B cell (primary cell): ENCODE data around the gene ATF6B.

Experiments
- CTCF ChIP-seq: fragments of 200-600 bp; IDR thresholded peaks from one replicate; pipeline ENCODE4 v1.8.0; 2022; ENCODE audit warnings: antibody characterized with exemption, mild to moderate bottlenecking
- EZH2 ChIP-seq: IDR thresholded peaks from 2 replicates; pipeline ENCODE4 v1.6.1; 2012; ENCODE audit warnings: borderline replicate concordance, low read depth, mild to moderate bottlenecking, moderate library complexity, low read length; ENCODE audit not compliant: insufficient read depth, poor library complexity, severe bottlenecking

DNA sequence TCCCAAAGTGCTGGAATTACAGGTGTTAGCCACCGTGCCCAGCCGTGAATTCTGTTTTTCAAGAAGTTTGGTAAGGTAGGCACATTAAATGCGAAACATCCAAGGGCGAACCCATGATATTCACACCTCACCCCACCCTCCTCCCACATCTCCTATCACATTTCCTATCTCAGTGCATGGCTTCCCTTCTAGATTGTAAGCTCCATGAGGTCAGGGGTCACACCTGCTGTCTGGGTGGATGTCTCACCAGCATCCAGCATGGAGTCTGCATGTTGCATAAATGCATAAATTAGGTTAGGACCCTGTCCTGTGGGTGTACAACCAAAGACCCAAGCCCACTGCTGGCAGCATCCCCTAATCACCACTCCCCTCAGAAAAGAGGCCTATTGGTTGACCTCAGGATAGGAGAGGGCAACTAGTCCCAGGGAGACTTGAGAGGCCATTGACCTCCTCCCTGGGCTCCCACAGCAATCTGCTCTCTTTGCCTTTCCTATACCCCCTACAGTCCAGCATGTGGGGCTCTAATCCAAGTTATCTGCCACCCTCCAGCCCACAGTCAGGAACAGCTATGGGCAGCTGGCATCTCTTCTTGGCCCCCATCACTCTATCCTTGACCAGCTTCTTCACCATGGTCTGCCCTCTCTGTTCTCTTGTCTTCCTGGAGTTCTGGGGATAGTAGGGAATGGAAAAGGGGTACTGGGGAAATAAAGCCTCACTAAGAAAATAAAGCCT lies 19.5 kb upstream of the ATF6B start:
- TF ChIP-seq CTCF = no peak
- no peak for TF ChIP-seq EZH2
